NB4 (cell line): ENCODE measurements around the gene CAMTA1.

ENCODE experiments used
- POLR2A ChIP-seq: IDR thresholded peaks from 2 replicates; pipeline ENCODE4 v1.6.1; 2011; ENCODE audit warnings: mild to moderate bottlenecking; ENCODE audit not compliant: insufficient read length; ENCODE audit errors: extremely low read depth
- TF ChIP-seq, protein P1 (sequence below): IDR thresholded peaks from one replicate; pipeline ENCODE4 v1.5.1; 2012; ENCODE audit warnings: low read depth, low read length

DNA sequence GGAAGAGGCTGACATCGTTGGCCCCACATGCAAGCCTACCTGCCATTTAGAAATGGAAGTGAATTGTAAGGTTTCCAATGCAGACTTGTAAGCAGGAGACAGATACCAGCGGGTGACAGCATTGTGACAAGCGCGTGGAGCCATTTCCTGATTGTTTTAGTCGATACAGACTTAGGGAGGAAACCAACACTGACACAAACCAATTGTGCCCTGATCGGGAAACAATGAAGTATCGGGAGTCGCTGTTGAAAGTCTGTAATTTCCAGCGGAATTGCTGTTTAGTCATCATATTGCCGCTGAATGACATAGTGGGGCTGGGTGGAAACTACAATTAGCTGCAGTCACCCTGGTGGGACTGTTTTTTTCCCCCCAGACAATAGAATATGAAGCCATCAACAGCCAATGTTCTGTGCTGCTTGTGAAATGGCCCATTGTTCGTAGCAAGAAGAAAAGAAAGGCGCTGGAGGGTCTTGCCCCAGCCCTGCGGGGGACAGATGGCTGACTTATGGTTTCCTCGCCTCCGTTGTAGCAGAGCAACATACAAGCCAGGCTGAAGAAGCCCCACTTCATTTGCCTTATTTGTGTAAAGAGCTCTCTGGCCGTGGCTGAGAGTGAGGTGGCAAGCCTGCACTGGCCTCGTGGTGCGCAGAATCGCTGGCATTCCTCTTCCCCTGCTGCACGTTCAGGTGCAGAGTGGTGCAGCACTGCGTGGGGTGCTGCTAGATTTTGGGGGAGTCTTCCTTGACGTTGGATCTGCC, 462.7 kb downstream of the CAMTA1 start:
- TF ChIP-seq, protein P1, sequence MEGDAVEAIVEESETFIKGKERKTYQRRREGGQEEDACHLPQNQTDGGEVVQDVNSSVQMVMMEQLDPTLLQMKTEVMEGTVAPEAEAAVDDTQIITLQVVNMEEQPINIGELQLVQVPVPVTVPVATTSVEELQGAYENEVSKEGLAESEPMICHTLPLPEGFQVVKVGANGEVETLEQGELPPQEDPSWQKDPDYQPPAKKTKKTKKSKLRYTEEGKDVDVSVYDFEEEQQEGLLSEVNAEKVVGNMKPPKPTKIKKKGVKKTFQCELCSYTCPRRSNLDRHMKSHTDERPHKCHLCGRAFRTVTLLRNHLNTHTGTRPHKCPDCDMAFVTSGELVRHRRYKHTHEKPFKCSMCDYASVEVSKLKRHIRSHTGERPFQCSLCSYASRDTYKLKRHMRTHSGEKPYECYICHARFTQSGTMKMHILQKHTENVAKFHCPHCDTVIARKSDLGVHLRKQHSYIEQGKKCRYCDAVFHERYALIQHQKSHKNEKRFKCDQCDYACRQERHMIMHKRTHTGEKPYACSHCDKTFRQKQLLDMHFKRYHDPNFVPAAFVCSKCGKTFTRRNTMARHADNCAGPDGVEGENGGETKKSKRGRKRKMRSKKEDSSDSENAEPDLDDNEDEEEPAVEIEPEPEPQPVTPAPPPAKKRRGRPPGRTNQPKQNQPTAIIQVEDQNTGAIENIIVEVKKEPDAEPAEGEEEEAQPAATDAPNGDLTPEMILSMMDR, result no peak
- no peak for TF ChIP-seq POLR2A
